HCT116 (cell line): ENCODE measurements around the gene GPR31. TPM values are rescaled to one million over a fixed set of nuclear protein-coding genes. Genes with fewer than 3 reads are reported as not detected.

Experiments
- ATAC-seq: fragments of 200-7000 bp; cut with Tn5 transposase; 2 replicates; pipeline ENCODE4 v1.9.1; 2020; ENCODE audit warnings: mild to moderate bottlenecking, moderate library complexity
- BruUV-seq: library from RNA; stranded (reverse); fragments of 400-500 nt; replicated peaks from 2 replicates; lab custom pipeline; 2021; lab: Mats Ljungman, UMichigan
- CTCF ChIA-PET: fragments of 300-600 bp; sonication (Branson Sonifier 250); formaldehyde crosslinking; loops from one replicate; lab custom pipeline; 2021; ENCODE audit warnings: antibody characterized with exemption; lab: Charles Lee
- POLR2A ChIA-PET: fragments of 300-600, 350-600 bp; sonication (Branson Sonifier 250); formaldehyde crosslinking; loops from one replicate; lab custom pipeline; 2021; ENCODE audit warnings: antibody characterized with exemption; lab: Charles Lee
- RAD21 ChIA-PET, 2 experiments: fragments of 300-600 bp; sonication (Branson Sonifier 250); formaldehyde crosslinking; loops; one replicate each; lab custom pipeline; 2023; ENCODE audit warnings: low total read pairs in 2 of 2; ENCODE audit not compliant: uncharacterized antibody in 2 of 2, unreplicated experiment in 2 of 2, low non-redundant PET in 1 of 2; lab: Charles Lee
- DNase-seq: peaks from one replicate; pipeline ENCODE4 v3.0.0-alpha.2; 2010; ENCODE audit warnings: low read depth, low spot score
- H2AFZ ChIP-seq: fragments of 200-600 bp; shearing (Covaris generic), sonication (generic); 2 replicates; pipeline ENCODE4 v1.6.1; 2017; ENCODE audit warnings: low read depth, mixed run types, mixed read lengths, antibody characterized with exemption, low read length; ENCODE audit not compliant: poor library complexity, severe bottlenecking
- H3K27ac ChIP-seq: 2 replicates; pipeline ENCODE4 v1.5.1; 2012; ENCODE audit warnings: low read depth, low read length
- H3K27me3 ChIP-seq: fragments of 200-600 bp; sonication (generic); 2 replicates; pipeline ENCODE4 v1.6.1; 2016; ENCODE audit warnings: mixed run types, low read length, mixed read lengths; ENCODE audit not compliant: insufficient read depth
- H3K36me3 ChIP-seq, 2 experiments: fragments of 200-500 bp in 1 of 2; fragments of 200-600 bp in 1 of 2; sonication (Bioruptor generic) in 1 of 2; sonication (generic) in 1 of 2; 2 replicates each; pipeline versions ENCODE4 v1.5.1 to v1.6.1; 2014 to 2016; ENCODE audit warnings: low read length in 2 of 2, inconsistent platforms in 1 of 2, mixed read lengths in 1 of 2, mixed run types in 1 of 2; ENCODE audit not compliant: insufficient read depth in 2 of 2, control insufficient read depth in 1 of 2
- H3K4me1 ChIP-seq, 2 experiments: fragments of 200-600 bp in 1 of 2; sonication (generic) in 1 of 2; 2 replicates each; pipeline versions ENCODE4 v1.5.1 to v1.6.1; 2012 to 2017; ENCODE audit warnings: low read length in 2 of 2, inconsistent platforms in 1 of 2, mild to moderate bottlenecking in 1 of 2, mixed read lengths in 1 of 2, mixed run types in 1 of 2, moderate library complexity in 1 of 2; ENCODE audit not compliant: insufficient read depth in 2 of 2, control insufficient read depth in 1 of 2
- H3K4me2 ChIP-seq: fragments of 200-600 bp; sonication (generic); 2 replicates; pipeline ENCODE4 v1.6.1; 2017; ENCODE audit warnings: mixed run types, low read length, mixed read lengths
- H3K4me3 ChIP-seq, 2 experiments: fragments of 200-600 bp in 1 of 2; sonication (generic) in 1 of 2; replicated peaks in 1 of 2; 2 replicates each; pipeline ENCODE4 v1.5.1; 2011 to 2016; ENCODE audit warnings: low read length in 2 of 2, control low read depth in 1 of 2, low read depth in 1 of 2, mild to moderate bottlenecking in 1 of 2, mixed read lengths in 1 of 2, mixed run types in 1 of 2
- H3K79me2 ChIP-seq: fragments of 200-600 bp; sonication (generic); 2 replicates; pipeline ENCODE4 v1.6.1; 2017; ENCODE audit warnings: mild to moderate bottlenecking, mixed run types, low read length, moderate library complexity, mixed read lengths; ENCODE audit not compliant: insufficient read depth
- H3K9ac ChIP-seq: fragments of 200-600 bp; sonication (generic); 2 replicates; pipeline ENCODE4 v1.6.1; 2016; ENCODE audit warnings: low read length, mixed read lengths
- H3K9me2 ChIP-seq: fragments of 200-600 bp; sonication (generic), shearing (Covaris generic); 2 replicates; pipeline ENCODE4 v1.6.1; 2017; ENCODE audit warnings: mixed run types, mild to moderate bottlenecking, moderate library complexity; ENCODE audit not compliant: insufficient read depth
- H3K9me3 ChIP-seq, 2 experiments: fragments of 200-500 bp in 1 of 2; fragments of 200-600 bp in 1 of 2; sonication (Bioruptor generic) in 1 of 2; sonication (generic) in 1 of 2; 2 replicates each; pipeline ENCODE4 v1.6.1; 2014 to 2017; ENCODE audit warnings: low read length in 2 of 2, mixed read lengths in 2 of 2, inconsistent platforms in 1 of 2, low read depth in 1 of 2, mild to moderate bottlenecking in 1 of 2, mixed run types in 1 of 2, moderate library complexity in 1 of 2; ENCODE audit not compliant: control insufficient read depth in 1 of 2, insufficient read depth in 1 of 2
- H4K20me1 ChIP-seq: fragments of 200-600 bp; sonication (generic), shearing (Covaris generic); 2 replicates; pipeline ENCODE4 v1.6.1; 2017; ENCODE audit warnings: mixed run types, mild to moderate bottlenecking, moderate library complexity; ENCODE audit not compliant: insufficient read depth
- CEBPB ChIP-seq: IDR thresholded peaks from 2 replicates; pipeline ENCODE4 v1.6.1; 2012; ENCODE audit warnings: low read depth
- ELF1 ChIP-seq: IDR thresholded peaks from 2 replicates; pipeline ENCODE4 v1.6.1; 2012; ENCODE audit warnings: low read depth, borderline replicate concordance
- JUND ChIP-seq: IDR thresholded peaks from 2 replicates; pipeline ENCODE4 v1.6.1; 2012
- SIN3A ChIP-seq: IDR thresholded peaks from 2 replicates; pipeline ENCODE4 v1.6.1; 2012; ENCODE audit warnings: low read depth
- SP1 ChIP-seq: IDR thresholded peaks from 2 replicates; pipeline ENCODE4 v1.6.1; 2012; ENCODE audit warnings: low read depth
- SRF ChIP-seq: IDR thresholded peaks from 2 replicates; pipeline ENCODE4 v1.6.1; 2012; ENCODE audit warnings: low read depth
- ZBTB33 ChIP-seq: IDR thresholded peaks from 2 replicates; pipeline ENCODE4 v1.6.1; 2011; ENCODE audit warnings: mild to moderate bottlenecking, low read length, moderate library complexity; ENCODE audit not compliant: insufficient replicate concordance; ENCODE audit errors: extremely low read depth
- intact Hi-C: fragments of 100-400 bp; cut with micrococcal nuclease; formaldehyde crosslinking; loops from 2 replicates; pipeline ENCODE4 v1.10.0; 2022
- total RNA-seq: library from RNA; stranded (reverse); gene quantifications from one replicate; pipeline ENCODE4 v1.2.1, GENCODE V29; 2021; ENCODE audit not compliant: unreplicated experiment
- TF ChIP-seq, protein P1 (sequence below): IDR thresholded peaks from 2 replicates; pipeline ENCODE4 v1.6.1; 2012
- TF ChIP-seq, protein P2 (sequence below): IDR thresholded peaks from 2 replicates; pipeline ENCODE4 v1.6.1; 2012; ENCODE audit warnings: low read depth

Gene GPR31
- total RNA-seq, 1 experiment from 2014 or later = not detected

- RAD21 ChIA-PET = no interaction called here
- DNase-seq (no peak), ATAC-seq (no peak)
- Histone ChIP-seq H3K9ac (no peak overlapping the region), H3K9me3 (no peaks in the 10 kb centered on the region), H3K36me3 (no peaks in the 10 kb centered on the region), H4K20me1 (no peaks in the 10 kb centered on the region), H3K27me3 (no peaks in the 10 kb centered on the region), H3K79me2 (no peaks in the 10 kb centered on the region), H3K4me2 (no peak overlapping the region)
- CTCF ChIA-PET = no interaction called here
- intact Hi-C loops = no loop called here
- POLR2A ChIA-PET = no interaction called here
- BruUV-seq = no TSS peak
- TF ChIP-seq SIN3A (no peak), CEBPB (no peak), SP1 (no peak), SRF (no peak), JUND (no peak), ELF1 (no peak), ZBTB33 (no peak)
- TF ChIP-seq, protein P1, sequence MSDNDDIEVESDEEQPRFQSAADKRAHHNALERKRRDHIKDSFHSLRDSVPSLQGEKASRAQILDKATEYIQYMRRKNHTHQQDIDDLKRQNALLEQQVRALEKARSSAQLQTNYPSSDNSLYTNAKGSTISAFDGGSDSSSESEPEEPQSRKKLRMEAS = no peak
- TF ChIP-seq, protein P2, sequence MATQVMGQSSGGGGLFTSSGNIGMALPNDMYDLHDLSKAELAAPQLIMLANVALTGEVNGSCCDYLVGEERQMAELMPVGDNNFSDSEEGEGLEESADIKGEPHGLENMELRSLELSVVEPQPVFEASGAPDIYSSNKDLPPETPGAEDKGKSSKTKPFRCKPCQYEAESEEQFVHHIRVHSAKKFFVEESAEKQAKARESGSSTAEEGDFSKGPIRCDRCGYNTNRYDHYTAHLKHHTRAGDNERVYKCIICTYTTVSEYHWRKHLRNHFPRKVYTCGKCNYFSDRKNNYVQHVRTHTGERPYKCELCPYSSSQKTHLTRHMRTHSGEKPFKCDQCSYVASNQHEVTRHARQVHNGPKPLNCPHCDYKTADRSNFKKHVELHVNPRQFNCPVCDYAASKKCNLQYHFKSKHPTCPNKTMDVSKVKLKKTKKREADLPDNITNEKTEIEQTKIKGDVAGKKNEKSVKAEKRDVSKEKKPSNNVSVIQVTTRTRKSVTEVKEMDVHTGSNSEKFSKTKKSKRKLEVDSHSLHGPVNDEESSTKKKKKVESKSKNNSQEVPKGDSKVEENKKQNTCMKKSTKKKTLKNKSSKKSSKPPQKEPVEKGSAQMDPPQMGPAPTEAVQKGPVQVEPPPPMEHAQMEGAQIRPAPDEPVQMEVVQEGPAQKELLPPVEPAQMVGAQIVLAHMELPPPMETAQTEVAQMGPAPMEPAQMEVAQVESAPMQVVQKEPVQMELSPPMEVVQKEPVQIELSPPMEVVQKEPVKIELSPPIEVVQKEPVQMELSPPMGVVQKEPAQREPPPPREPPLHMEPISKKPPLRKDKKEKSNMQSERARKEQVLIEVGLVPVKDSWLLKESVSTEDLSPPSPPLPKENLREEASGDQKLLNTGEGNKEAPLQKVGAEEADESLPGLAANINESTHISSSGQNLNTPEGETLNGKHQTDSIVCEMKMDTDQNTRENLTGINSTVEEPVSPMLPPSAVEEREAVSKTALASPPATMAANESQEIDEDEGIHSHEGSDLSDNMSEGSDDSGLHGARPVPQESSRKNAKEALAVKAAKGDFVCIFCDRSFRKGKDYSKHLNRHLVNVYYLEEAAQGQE = no peak
- TF ChIP-seq, all 23 proteins: peak for 0
- no peaks in the 10 kb centered on the region for H3K9me2 ChIP-seq
- no peak overlapping the region for H3K27ac ChIP-seq
- H3K4me1 ChIP-seq = no peaks in the 10 kb centered on the region
- no peak overlapping the region for H2AFZ ChIP-seq
- H3K4me3 ChIP-seq = no peak overlapping the region
Measured at GRCh38 chr6:167129562-167129961, 28.2 kb downstream of the GPR31 start.
